Gastrocnemius medialis (tissue), 4 donors: ENCODE data around the gene ZNF646. TPM values are rescaled to one million over a fixed set of nuclear protein-coding genes. Genes with fewer than 3 reads are reported as not detected.
"Not testable (repeated sequence)": the region's sequence is repeated elsewhere in the genome, so short reads cannot be mapped to it uniquely, and the experiment has no call there.

Source experiments
- ATAC-seq, 2 donors: fragments of 150-250 bp; one replicate each; pipeline ENCODE4 v1.9.1; 2016
- DNase-seq, 2 donors: peaks; one replicate each; pipeline ENCODE4 v3.0.0-alpha.2; 2019
- H3K27ac ChIP-seq, 4 donors: fragments of 200-600 bp; sonication (generic); 1 replicate in 1 of 4; 2 replicates in 3 of 4; pipeline ENCODE4 v1.5.1; 2016 to 2018; ENCODE audit warnings: mild to moderate bottlenecking in 2 of 4, moderate library complexity in 1 of 4
- H3K27me3 ChIP-seq, 3 donors: fragments of 200-600 bp; sonication (generic) in 2 of 3; 1 replicate in 1 of 3; 2 replicates in 2 of 3; pipeline versions ENCODE4 v1.5.1 to v1.6.0; 2016 to 2019; ENCODE audit warnings: mild to moderate bottlenecking in 1 of 3, moderate library complexity in 1 of 3
- H3K36me3 ChIP-seq, 2 donors: fragments of 200-600 bp; sonication (generic) in 1 of 2; one replicate each; pipeline ENCODE4 v1.5.1; 2017 to 2018
- H3K4me1 ChIP-seq, 2 donors: fragments of 200-600 bp; sonication (generic) in 1 of 2; one replicate each; pipeline ENCODE4 v1.5.1; 2016 to 2017; ENCODE audit warnings: mild to moderate bottlenecking in 2 of 2
- H3K4me3 ChIP-seq, 4 donors: fragments of 200-600 bp; sonication (generic) in 3 of 4; 1 replicate in 1 of 4; 2 replicates in 3 of 4; pipeline ENCODE4 v1.5.1; 2016 to 2019; ENCODE audit warnings: mild to moderate bottlenecking in 2 of 4
- H3K9me3 ChIP-seq, 3 donors: fragments of 200-600 bp; sonication (generic) in 2 of 3; 1 replicate in 1 of 3; 2 replicates in 2 of 3; pipeline ENCODE4 v1.5.1; 2016 to 2019
- CTCF ChIP-seq, 5 experiments: fragments of 450-650 bp in 3 of 5; fragments of 200-600 bp in 2 of 5; sonication (generic) in 2 of 5; IDR thresholded peaks in 4 of 5; conservative IDR thresholded peaks in 1 of 5; 1 replicate in 4 of 5; 2 replicates in 1 of 5; pipeline ENCODE4 v1.5.1; 2016 to 2019; ENCODE audit warnings: antibody characterized with exemption in 5 of 5, mild to moderate bottlenecking in 3 of 5, moderate library complexity in 3 of 5
- POLR2A ChIP-seq, 2 donors: fragments of 450-650 bp; IDR thresholded peaks; one replicate each; pipeline ENCODE4 v1.6.1; 2017; ENCODE audit warnings: antibody characterized with exemption in 2 of 2, mild to moderate bottlenecking in 2 of 2, moderate library complexity in 2 of 2
- in situ Hi-C, 4 donors: fragments of 200-750 bp; cut with MboI; loops; one replicate each; pipeline versions ENCODE4 v1.15.0 to v1.8.0; 2017; ENCODE audit warnings: low sequenced_read_pairs in 4 of 4
- intact Hi-C: fragments of 100-400 bp; cut with DNase I; formaldehyde crosslinking; loops from one replicate; pipeline ENCODE4 v1.15.1; 2023; ENCODE audit warnings: low total_unique reads
- total RNA-seq, 4 donors: library from RNA; depleted of rRNA; stranded (reverse); fragments of >200 nt; gene quantifications; one replicate each; pipeline versions ENCODE4 v1.1.0 to v1.2.3, GENCODE V29; 2016

The ZNF646 gene
- total RNA-seq, 4 donors from 2014 or later = 11.7 to 33.2 (median 21.5) TPM

GRCh38 chr16:31094088-31094423, 19.8 kb downstream of the ZNF646 start:
- intact Hi-C loops (loop anchor here (1.0 to 2.0 kb wide), 3 partner anchors 20 to 109 kb away; partner anchors contain the start of genes HSD3B7, ZNF646 and ZNF668), in situ Hi-C loops (loop anchor here in 2 of 4 donors (10.0 to 25.0 kb wide), 2 partner anchors 61 to 107 kb away; partner anchors contain the start of genes HSD3B7 (in 1 of the 2) and PRSS36 (in 1 of the 2))
- no peaks in the 10 kb centered on the region for H3K27me3 ChIP-seq
- DNase-seq (no peak), ATAC-seq (peak; percentile 11)
- peak overlapping the region; percentile 88 to 94 (median 94) for H3K27ac ChIP-seq
- H3K9me3 ChIP-seq = no peaks in the 10 kb centered on the region
- H3K4me3 ChIP-seq = peak overlapping the region; percentile 74 to 86 (median 77)
- peaks cover 8 to 13% of the 10 kb centered on the region in 2 donors for H3K4me1 ChIP-seq
- TF ChIP-seq CTCF (IDR thresholded peaks at IDR 0.05 in 4 of 5, conservative IDR thresholded peaks at IDR 0.05 in 1 of 5) (no peak), POLR2A (IDR thresholded peaks at IDR 0.05) (no peak)
- peaks cover 0 to 10% of the 10 kb centered on the region in 2 donors for H3K36me3 ChIP-seq

- Histone ChIP-seq H3K27me3 (no peaks in the 10 kb centered on the region), H3K27ac (peak within 1 kb of the TSS; percentile 88 to 94 (median 94)), H3K4me1 (peaks cover 8 to 13% of the 10 kb centered on the region in 2 donors), H3K36me3 (peaks cover 0 to 10% of the 10 kb centered on the region in 2 donors), H3K9me3 (no peaks in the 10 kb centered on the region), H3K4me3 (peak within 1 kb of the TSS; percentile 74 to 86 (median 77))
- peak; percentile 94 to 98 for ATAC-seq
- TF ChIP-seq CTCF (IDR thresholded peaks at IDR 0.05 in 4 of 5, conservative IDR thresholded peaks at IDR 0.05 in 1 of 5) = peak in 3 of 5 experiments; percentile 10 to 12 (median 11)
- peak; percentile 76 to 79 for TF ChIP-seq POLR2A (IDR thresholded peaks at IDR 0.05)
- DNase-seq = peak; percentile 95 to 96
- in situ Hi-C loops = loop anchor here in 2 of 4 donors (10.0 to 25.0 kb wide), 2 partner anchors 60 to 107 kb away; partner anchors contain the start of genes HSD3B7 (in 1 of the 2) and PRSS36 (in 1 of the 2)
- intact Hi-C loops = loop anchor here (1.0 to 2.0 kb wide), 3 partner anchors 20 to 110 kb away; partner anchors contain the start of genes HSD3B7, ZNF646 and ZNF668
These were observed 20.4 kb downstream of the ZNF646 start, which contains the start of gene VKORC1 for GRCh38 chr16:31094424-31095120. VKORC1 (minus strand) TSS chr16:31094797; CDS start chr16:31094729, 68 bp downstream.

DNA sequence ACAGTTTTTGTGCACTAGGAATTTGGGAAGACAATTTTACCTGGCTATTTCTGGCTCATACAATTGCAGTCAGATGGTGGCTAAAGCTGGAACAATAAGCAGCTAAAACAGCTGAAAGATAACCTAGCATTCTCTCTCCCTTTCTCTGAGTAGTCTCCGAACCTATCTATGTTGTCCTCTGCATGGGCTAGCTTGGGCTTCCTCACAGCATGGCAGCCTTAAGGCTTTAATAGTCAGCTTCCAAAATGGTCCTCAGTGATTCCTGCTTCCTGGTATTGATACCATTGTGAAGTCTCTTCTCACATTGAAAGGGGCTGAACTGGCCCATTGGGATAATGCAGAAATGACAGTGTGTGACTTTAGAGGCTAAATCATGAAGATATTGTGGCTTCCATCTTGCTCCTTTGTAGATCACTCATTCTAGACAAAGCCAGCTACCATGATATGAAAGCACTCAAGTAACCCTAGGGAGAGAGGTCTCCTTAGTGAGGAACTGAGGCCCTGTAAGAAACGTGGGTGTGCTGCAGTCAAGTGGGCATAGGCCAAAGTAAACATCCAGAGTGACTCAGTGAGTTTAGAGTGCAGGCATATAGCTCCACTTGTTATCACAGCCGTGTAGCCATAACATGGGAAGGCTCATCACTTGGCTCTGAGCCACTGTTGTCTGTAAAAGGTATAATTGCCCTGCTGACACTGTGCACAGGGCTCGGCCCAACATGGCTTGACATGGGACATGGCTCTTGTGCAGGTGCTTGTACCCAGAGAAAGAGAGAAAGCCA, 25.8 kb downstream of the ZNF646 start:
- no peaks in the 10 kb centered on the region for H3K4me1 ChIP-seq
- H3K9me3 ChIP-seq = no peaks in the 10 kb centered on the region
- no peaks in the 10 kb centered on the region for H3K36me3 ChIP-seq
- intact Hi-C loops (no loop called here), in situ Hi-C loops (loop anchor here in 3 of 4 donors (10.0 to 25.0 kb wide), 3 partner anchors 55 to 345 kb away; partner anchors contain the start of genes HSD3B7 (in 1 of the 3), PRSS36 (in 1 of the 3) and ZNF843 (in 1 of the 3))
- H3K27me3 ChIP-seq = no peaks in the 10 kb centered on the region
- TF ChIP-seq POLR2A (IDR thresholded peaks at IDR 0.05) = no peak
- TF ChIP-seq CTCF (IDR thresholded peaks at IDR 0.05 in 4 of 5, conservative IDR thresholded peaks at IDR 0.05 in 1 of 5) = no peak
- ATAC-seq (no peak), DNase-seq (no peak)
- no peak overlapping the region for H3K27ac ChIP-seq
- no peak overlapping the region for H3K4me3 ChIP-seq

DNA sequence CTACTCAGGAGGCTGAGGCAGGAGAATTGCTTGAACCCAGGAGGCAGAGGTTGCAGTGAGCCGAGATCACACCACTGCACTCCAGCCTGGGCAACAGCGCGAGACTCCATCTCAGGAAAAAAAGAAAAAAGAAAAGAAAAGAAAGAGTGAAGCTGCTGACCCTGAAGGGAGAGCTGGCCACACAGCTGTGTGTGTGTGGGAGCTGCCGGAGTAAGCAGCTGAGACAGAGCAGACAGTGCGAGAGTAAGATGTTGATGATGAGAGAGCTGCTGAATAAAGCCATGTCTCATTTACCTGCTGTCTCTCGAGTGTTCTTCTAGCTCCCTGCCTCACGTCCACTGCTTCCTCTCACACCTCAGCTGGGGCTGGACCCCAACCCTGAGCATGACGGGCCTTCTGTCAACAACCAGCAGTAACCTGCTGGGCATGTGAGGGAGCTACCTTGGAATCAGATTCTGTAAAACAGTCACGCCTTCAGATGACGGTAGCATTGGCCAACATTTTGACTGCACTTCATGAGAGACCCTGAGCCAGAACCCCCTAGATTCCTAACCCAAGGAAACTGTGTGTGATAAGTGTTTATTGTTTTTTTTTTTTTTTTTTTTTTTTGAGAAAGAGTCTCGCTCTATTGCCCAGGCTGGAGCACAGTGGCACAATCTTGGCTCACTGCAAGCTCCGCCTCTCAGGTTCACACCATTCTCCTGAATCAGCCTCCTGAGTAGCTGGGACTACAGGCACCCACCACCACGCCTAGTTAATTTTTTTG, 26.8 kb downstream of the ZNF646 start:
- H3K9me3 ChIP-seq, H3K4me1 ChIP-seq, H3K27me3 ChIP-seq, DNase-seq, H3K4me3 ChIP-seq, H3K36me3 ChIP-seq, intact Hi-C loops, ATAC-seq, H3K27ac ChIP-seq: not testable (repeated sequence)
- in situ Hi-C loops = loop anchor here in 1 of 4 donors (10.0 kb wide), 1 partner anchor 344 kb away; the partner anchor contains the start of gene ZNF843
